Measurements from ENCODE around the gene MYH16. TPM values are rescaled to one million over a fixed set of nuclear protein-coding genes. Genes with fewer than 3 reads are reported as not detected.

The MYH16 gene
- total and polyA plus RNA-seq, 9 donors: not detected

DNA sequence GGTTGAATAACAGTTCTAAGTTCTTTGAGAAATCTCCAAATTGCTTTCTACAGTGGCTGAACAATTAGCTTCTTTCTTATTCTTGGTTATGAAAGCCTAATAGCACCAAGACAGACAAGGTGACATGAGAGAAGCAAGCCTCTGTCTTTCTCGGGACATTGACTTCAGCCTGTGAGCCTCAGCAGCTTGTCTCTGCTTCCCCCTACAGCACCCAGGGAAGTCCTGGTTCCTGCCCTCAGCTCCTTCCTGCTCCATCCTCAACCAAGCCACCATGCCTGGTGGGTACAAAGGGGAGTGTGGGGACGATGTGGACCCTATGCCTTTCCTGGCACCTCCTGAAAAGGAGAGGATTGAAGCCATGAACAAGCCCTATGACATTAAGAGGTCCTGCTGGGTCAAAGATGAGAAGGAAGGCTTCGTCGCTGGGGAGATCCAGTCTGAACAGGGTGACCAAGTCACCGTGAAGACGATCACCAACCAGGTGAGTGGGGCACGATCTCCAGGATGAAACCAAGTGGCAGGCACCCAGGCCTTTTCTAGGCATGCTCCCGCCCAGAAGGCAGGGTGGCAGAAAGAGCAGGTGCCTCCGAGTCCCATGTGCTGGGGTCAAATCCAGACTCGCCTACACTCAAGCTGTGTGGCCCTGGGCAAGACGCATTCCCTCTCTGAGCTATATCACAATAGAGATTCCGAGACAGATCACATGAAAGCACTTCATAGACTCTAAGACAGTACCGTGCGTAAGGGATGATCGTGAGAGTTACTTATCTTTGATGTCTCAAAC, 33.9 kb upstream of the MYH16 start:
- H3K4me3 ChIP-seq: no peak overlapping the region
- H3K9me3 ChIP-seq: no peaks in the 10 kb centered on the region
- H3K36me3 ChIP-seq: no peaks in the 10 kb centered on the region
- DNase-seq: no peak
- WGBS, 3 donors: 79 to 84% (median 79%) methylated on average over 15 of the region's 15 CpGs
- H3K27ac ChIP-seq: no peak overlapping the region
- H3K4me1 ChIP-seq (ENCODE audit: insufficient read depth): no peaks in the 10 kb centered on the region
- intact Hi-C loops (cut with DNase I): no loop called here
- H3K27me3 ChIP-seq: no peaks in the 10 kb centered on the region
- TF ChIP-seq, protein P1, sequence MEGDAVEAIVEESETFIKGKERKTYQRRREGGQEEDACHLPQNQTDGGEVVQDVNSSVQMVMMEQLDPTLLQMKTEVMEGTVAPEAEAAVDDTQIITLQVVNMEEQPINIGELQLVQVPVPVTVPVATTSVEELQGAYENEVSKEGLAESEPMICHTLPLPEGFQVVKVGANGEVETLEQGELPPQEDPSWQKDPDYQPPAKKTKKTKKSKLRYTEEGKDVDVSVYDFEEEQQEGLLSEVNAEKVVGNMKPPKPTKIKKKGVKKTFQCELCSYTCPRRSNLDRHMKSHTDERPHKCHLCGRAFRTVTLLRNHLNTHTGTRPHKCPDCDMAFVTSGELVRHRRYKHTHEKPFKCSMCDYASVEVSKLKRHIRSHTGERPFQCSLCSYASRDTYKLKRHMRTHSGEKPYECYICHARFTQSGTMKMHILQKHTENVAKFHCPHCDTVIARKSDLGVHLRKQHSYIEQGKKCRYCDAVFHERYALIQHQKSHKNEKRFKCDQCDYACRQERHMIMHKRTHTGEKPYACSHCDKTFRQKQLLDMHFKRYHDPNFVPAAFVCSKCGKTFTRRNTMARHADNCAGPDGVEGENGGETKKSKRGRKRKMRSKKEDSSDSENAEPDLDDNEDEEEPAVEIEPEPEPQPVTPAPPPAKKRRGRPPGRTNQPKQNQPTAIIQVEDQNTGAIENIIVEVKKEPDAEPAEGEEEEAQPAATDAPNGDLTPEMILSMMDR (IDR thresholded peaks at IDR 0.05): no peak
- no peak for TF ChIP-seq POLR2A (IDR thresholded peaks at IDR 0.05)
- no peak for TF ChIP-seq EP300 (IDR thresholded peaks at IDR 0.05)

GRCh38 chr7:99242682-99243081, 30.0 kb upstream of the MYH16 start:
- H3K27me3 ChIP-seq: no peaks in the 10 kb centered on the region
- TF ChIP-seq EP300 (IDR thresholded peaks at IDR 0.05): no peak
- H3K9me3 ChIP-seq: no peaks in the 10 kb centered on the region
- whole genome bisulfite sequencing, 3 donors: 84 to 89% (median 86%) methylated on average over 4 of the region's 4 CpGs
- no peak for DNase-seq
- H3K4me3 ChIP-seq: no peak overlapping the region
- no peak overlapping the region for H3K27ac ChIP-seq
- H3K4me1 ChIP-seq (ENCODE audit: insufficient read depth): no peaks in the 10 kb centered on the region
- intact Hi-C loops (cut with DNase I): no loop called here
- H3K36me3 ChIP-seq: no peaks in the 10 kb centered on the region

- WGBS, 3 donors: 86 to 90% (median 89%) methylated on average over 5 of the region's 5 CpGs
- H3K27me3 ChIP-seq: no peaks in the 10 kb centered on the region
- no peak for DNase-seq
- intact Hi-C loops (cut with DNase I): no loop called here
- no peak overlapping the region for H3K27ac ChIP-seq
- no peak for TF ChIP-seq EP300 (IDR thresholded peaks at IDR 0.05)
- TF ChIP-seq, protein P1 (IDR thresholded peaks at IDR 0.05): no peak
- TF ChIP-seq POLR2A (IDR thresholded peaks at IDR 0.05): no peak
- H3K9me3 ChIP-seq: no peaks in the 10 kb centered on the region
- no peaks in the 10 kb centered on the region for H3K4me1 ChIP-seq (ENCODE audit: insufficient read depth)
- H3K36me3 ChIP-seq: no peaks in the 10 kb centered on the region
- no peak overlapping the region for H3K4me3 ChIP-seq
Observed at GRCh38 chr7:99243751-99244337, 28.8 kb upstream of the MYH16 start.

- intact Hi-C loops (cut with DNase I): no loop called here
- no peaks in the 10 kb centered on the region for H3K9me3 ChIP-seq
Observed at GRCh38 chr7:99244939-99245338, 27.7 kb upstream of the MYH16 start.

More at GRCh38 chr7:99244939-99245338, 27.7 kb upstream of the MYH16 start:
- Histone ChIP-seq H3K4me3 (no peak overlapping the region), H3K27ac (no peak overlapping the region), H3K4me1 (ENCODE audit: insufficient read depth) (no peaks in the 10 kb centered on the region), H3K36me3 (no peaks in the 10 kb centered on the region), H3K27me3 (no peaks in the 10 kb centered on the region)
- TF ChIP-seq, protein P1 (IDR thresholded peaks at IDR 0.05): no peak
- TF ChIP-seq EP300 (IDR thresholded peaks at IDR 0.05) (no peak), POLR2A (IDR thresholded peaks at IDR 0.05) (no peak)
- WGBS, 3 donors: 57 to 61% (median 57%) methylated on average over 3 of the region's 3 CpGs
- no peak for DNase-seq
